Raji (cell line): ENCODE data around the gene PPFIBP2.

Source experiments
- POLR2A ChIP-seq: IDR thresholded peaks from 2 replicates; pipeline ENCODE4 v1.6.1; 2011; ENCODE audit warnings: low read depth, low read length, control low read depth; ENCODE audit not compliant: insufficient read depth

PPFIBP2 gene

DNA sequence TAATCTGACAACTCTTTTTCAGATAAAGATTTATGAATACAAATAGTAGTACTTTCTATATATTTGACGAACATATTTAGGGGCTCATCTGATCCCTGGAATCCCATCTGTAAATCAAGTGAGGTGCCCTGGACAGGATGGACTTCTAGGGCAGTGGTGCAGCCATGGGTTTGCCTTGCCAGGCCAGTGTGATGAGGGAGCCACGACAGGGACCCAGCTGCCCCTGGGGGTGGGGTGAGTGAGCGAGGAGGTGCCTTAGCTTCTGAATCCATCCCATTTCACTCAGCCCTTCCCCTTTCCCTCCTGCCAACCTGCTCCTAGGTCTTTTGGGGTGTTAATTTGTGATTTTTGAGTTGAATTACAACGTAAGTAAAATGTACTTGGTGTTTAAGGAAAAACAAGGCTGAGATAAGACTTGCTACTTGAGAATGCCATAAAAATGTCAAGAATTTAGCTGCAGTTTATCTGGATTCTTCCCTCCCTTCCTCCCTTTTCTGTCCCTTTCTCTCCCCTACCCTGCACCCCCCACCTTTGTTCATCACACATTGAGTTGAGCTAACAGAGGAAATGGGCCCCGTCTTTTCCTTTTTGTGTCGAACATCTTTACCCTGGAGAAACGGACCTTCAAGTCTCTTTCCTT lies 60.8 kb downstream of the PPFIBP2 start:
- TF ChIP-seq POLR2A: no peak

DNA sequence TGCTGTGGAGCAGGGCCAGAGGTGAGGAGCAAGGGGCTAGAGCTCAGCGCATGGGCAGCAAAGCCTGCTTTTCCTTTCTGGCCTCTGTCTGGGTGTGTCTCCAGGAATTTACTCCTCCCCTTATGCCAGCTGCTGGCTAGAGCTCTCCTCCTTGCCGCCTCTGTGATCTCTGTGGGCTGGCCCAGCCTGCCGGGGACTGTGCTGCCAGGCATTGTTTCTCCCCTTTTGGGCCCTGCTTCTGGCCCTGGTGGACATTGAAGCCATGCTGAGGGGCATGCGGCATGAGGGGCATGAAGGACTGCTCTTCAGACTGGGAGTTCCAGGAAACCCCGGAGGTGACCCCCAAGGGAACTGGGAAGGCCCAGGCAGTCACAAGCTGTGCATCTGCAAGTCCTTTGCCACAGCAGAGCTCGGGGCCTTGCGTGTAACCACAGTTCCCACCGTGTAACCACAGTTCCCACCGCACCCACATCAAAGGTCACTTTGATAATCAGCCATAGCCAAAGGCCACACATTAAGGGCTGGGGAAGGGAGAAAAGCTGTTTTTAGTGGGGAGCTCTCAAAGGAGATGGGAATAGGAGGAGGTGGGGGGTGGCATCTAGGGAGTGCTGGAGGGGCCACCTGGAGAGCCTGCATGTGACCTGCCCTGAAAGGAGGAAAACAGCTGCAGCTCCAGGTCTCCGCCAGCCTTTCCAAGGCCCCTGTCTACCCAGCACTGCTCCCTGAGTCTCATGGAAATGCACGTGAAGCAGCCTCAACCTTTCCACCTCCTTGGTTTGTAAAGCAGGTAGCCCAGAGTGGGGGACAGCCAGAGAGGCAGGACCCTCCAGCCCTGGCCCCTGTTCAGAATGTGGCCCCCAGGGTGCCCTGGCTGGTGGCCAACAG lies 62.3 kb downstream of the PPFIBP2 start:
- no peak for TF ChIP-seq POLR2A

DNA sequence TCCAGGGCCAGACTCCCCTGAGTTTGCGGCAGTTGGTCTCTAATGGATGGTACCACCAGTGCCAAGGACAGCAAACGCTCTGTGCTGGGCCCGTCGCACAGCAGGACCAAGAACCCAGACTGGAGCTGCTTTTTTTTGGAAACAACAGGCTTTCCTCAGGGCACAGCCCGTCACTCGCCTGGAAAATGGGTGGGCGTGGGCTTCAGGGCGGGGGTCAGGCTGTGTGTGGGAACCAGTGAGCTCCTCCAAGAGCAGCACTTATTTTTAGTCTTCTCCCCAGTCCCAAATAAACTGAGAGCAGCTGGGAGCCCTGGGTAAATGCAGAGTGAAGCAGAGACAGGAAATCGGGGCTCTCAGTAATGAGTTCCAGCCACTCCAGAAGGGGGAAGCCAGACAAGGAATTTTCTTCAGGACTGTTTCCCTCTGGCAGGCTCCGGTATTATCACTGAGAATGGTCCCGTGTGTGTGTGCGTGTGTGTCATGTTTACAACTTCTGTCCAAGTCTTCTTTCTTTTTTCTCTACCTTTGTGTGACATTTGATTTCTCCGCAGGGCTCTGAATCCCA lies 63.0 kb downstream of the PPFIBP2 start:
- TF ChIP-seq POLR2A: no peak

DNA sequence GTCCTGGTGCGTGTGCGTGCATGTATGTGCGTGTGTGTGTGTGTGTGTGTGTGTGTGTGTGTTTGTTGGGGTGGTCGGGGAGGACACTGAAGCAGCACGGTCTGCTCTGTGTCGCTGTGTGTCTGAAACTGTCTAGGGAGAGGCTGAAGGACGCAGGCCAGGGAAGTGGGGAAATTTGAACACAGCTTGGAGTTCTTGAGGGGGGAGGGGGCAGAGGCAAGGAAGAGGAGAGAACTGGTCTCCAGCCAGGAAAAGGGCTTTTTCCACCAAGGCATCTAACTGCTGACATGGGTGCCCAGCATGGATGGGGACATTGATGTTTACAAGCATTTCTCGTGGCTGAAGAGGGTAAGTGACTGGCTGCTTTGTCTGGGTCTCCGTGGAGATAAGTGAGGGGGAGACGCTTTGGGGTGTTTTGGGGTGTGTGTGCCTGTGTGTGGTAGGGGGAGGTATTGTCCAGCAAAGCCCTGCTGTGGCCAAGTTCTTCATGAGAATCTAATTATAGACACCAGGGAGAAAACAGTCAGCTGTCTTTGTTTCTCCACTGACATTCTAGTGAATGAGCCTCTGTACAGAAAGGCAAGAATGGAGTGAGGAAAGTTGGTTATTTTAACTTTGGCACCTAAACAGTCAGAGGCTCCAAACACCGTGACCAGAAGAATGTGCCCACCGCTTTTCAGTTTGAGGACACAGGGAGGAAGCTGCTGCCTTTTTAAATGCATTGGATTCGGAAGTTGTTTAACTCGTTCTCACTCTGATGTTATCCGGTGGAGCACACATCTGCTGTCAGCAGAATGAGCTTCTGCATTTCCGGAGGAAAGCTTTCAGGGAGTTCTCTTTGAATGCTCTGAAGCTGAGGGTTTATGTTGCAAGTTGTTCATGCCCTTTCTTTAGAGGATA lies 63.7 kb downstream of the PPFIBP2 start:
- TF ChIP-seq POLR2A: no peak

DNA sequence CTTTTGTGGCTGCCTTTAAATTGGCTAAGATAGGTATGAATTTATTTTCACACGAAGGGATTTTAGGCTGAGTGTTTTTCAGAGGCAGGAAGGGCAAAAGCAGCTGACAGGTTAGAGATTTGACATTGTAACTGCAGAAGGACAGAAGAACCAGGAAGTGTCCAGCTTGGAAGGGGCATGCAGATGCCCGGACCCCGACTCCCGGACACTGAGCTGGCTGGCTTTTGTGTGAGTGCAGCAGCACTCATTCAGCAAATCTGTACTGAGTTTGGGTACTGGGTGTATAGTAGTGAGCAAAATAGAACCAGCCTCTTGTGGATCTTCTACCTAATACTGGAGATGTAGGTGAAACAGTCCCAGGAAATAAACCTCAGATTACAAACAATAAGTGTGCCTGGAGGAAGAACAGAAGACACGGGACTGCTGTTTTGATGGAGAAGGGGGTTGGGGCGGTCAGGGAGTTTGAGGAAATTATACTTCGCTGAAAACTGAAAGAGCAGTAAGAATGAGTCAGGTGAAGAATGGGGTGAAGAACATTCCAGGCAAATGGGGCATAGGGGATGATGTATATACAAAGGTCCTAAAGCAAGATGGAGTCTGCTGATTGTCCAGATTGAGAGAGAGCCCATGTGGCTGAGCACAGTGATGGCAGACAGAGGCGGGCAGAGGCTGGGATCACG lies 64.6 kb downstream of the PPFIBP2 start:
- no peak for TF ChIP-seq POLR2A

DNA sequence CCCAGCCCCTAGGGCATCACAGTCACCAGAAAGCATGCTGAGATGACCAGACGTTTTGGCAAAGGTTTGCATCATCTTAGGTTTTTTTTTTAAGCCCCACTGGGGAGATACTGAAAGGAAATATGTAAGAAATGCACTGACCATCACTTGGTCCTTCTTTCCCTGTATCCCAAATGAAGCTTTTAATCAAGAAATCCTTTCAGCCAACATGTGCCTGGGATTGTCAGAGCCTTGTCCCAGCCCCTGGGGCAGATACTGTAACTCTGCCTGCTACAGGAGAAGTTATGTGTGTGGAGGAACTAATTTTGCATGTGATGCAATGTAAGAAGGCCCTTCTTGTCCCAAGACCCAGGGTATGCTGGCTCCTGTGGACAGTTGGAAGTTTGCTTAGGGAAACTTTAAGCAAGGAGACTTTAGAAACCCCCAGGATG lies 65.6 kb downstream of the PPFIBP2 start:
- no peak for TF ChIP-seq POLR2A

DNA sequence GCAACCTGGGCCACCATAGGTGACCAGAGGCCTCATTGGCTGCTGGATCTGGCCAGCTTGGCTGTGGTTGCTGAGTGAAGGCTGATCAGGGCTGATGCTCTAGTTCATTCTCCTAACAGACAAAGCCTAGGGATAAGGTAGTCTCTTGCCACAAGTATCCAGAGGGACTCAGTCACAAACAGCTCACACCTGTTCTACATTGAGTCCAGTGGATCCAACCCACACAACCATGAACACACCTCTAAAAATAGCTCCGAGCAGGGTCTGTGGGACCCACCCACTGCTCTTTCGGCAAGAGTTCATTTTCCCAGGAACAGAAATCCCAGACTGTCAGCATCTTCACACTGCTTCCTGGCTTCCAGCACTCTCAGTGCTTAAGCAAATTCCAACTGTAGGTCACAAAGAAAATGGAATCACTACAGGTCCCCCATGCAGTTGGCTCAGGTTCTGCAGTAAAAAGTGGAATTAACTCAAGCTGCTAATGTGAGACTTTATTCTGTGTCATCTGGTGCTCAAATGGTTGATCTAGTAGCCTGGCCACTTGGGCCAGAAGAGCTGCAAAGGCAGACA lies 67.3 kb downstream of the PPFIBP2 start:
- TF ChIP-seq POLR2A: no peak

DNA sequence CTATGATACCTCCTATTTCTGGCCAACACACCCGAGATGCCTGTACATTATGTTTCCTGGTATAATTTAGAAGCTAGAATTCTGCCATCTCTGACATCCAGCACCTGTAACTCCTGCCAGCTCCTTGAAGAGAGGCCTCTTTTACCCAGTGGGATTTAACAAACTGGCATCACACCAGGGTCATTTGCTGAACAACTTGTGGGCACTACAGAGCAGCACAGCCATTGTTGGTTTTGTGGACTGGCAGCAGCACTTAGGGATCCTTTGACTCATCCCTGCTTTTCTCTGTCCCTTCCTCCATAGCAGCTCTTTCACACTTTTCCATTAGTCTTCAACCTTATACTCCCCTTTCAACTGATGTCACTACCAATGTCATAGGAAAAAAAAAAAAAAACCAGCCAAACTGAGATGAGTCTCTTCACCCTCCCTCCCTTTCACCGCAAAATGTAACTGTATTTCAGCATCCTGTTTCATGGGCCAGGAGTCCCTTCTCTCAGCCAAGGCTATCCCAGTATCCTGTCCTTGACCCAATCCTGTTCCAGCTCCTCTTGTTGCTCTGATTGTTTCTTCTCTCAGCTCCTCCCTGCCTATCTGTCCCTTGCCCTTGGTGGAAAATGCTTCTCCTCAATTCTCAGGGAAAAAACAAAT lies 68.7 kb downstream of the PPFIBP2 start:
- no peak for TF ChIP-seq POLR2A

DNA sequence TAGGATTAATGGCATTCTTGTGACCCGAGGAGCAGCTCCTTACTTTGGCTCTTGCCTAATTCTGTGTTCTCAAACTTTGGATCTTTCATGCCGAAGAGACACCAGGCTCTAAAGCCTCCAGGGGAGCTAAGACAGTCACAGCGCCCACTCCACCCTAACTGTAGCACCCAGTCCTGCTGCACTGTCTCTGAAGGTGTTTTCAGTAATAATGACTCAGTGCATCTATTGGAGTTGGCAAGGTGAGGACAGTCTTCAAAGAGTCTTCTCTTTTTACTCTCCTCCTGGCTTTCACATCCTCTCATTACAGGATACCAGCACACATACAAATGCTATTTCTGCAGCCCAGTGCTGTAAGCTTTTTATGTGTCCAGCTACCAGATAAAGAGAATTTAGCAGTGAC lies 69.4 kb downstream of the PPFIBP2 start:
- no peak for TF ChIP-seq POLR2A

DNA sequence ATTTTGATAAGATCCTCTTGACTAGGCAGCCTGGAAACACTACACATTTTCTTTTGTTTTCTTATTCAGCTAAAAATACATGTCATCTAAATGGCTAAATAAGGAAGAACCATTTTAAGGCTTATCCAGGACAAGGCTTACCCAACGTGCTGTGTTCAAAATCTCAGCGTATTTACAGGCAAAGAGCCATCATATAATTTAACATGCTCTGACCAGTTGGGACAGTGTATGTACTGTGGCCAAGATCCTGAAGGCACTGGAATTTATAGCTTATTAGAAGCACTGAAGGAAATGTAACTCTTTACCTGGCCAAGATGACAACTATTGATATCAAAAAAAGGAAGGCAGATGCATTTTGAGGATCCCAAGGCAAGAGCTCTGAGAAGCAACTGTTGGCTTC lies 71.1 kb downstream of the PPFIBP2 start:
- no peak for TF ChIP-seq POLR2A

DNA sequence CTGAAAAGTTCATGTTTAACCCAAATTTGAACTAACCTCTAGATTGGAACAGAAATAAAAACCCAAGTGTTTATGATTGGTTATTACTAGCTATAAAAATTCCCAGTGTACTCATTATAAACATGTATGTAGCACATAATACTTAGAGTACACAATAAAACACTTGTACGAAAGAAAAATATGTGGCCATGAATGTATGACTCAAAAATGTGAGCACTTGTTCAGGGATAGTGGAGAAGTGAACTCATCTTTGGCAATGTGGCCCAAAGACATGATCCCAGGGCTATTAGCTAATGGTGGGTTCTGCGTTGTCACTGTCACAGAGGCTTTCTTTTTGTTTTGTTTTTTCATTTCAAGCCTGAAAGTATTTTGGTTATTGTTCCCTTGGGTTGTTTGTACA lies 72.0 kb downstream of the PPFIBP2 start:
- no peak for TF ChIP-seq POLR2A

DNA sequence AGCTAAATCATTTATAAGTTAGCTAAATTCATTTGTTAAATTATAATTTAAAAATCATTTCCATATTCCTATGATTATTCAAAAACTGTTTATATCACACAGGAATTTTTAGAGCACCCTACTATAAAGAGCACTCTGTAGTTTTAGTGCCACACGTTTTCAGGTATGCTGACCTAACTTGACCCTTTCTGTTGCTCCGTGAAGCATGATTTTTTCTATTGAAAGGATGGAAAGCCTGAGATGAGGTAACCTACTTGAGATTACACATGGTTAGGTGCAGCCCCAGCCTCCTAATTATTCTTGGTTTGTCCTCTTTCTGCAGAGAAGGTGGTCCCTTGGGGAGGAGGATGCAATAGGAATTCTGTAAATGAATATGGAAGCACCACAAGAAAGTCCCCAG lies 72.6 kb downstream of the PPFIBP2 start:
- TF ChIP-seq POLR2A: no peak

DNA sequence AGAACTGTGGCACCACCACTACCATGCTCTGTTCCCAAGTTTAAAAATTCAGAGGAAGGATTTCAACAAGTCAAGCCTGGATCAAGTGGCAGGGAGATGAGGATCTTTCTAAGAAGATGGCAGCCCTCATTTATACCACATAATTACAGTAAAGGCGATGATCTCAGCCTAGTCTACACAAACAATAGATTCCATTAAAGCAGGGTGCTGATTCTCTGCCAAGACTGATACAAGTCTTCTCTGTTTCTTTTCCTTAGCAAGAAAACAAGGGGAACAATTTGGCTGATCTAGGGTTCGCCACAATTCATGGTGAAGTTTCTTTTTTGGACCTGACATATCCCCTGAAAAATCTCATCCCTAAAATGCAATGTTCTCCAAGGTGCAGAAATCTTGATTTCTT lies 73.9 kb downstream of the PPFIBP2 start:
- TF ChIP-seq POLR2A: no peak

DNA sequence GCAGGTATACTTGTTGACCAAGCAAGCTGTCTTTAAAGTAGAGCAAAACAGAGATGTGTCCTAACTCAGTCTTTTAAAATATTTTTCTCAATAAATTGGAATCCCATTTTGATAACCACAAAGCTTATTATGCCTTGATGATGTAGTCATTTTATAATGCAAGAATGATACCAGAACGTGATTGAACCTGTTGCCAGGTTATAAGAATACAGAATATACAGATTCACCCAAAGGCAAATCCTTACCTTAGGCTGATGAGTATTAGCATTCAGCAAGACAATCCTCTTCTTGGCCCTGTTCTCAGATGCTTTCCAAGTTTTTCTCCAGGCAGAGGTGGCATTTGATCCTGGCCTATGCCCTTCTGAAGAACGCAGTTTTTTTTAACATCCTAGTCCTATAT lies 76.1 kb downstream of the PPFIBP2 start:
- TF ChIP-seq POLR2A: no peak

DNA sequence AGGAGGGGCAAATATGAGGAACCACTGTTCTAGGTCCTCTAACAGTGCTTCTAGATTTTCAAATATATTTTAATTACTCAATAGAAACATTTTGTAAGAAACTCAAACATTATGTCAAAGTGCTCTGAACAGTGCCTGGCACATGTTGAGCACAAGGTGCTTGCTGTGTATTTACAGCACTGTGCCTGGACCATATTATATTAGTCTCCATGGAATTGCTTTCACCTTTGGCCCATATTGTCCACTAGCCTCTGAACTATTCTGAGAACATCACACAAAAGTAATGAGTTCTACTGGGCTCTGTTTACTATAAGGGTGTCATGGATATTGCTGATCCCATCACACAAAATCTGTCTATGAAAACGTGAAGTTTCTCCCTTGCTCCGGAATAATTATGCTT lies 76.7 kb downstream of the PPFIBP2 start:
- TF ChIP-seq POLR2A: no peak
